Neural cell (in vitro differentiated cells): ENCODE data around the gene CHCHD3. TPM values are rescaled to one million over a fixed set of nuclear protein-coding genes. Genes with fewer than 3 reads are reported as not detected.

ENCODE experiments used
- H2AFZ ChIP-seq: fragments of 200-600, 300-800 bp; sonication (generic), shearing (Covaris generic); 2 replicates; pipeline ENCODE4 v1.6.0; 2014; ENCODE audit warnings: low read depth, mild to moderate bottlenecking, antibody characterized with exemption, low read length, moderate library complexity
- H3F3A ChIP-seq: fragments of 200-600 bp; shearing (Covaris generic); 2 replicates; pipeline ENCODE4 v1.6.1; 2016; ENCODE audit warnings: mild to moderate bottlenecking, moderate library complexity, mixed read lengths, antibody characterized with exemption, low read length; ENCODE audit not compliant: insufficient read depth, poor library complexity, severe bottlenecking
- H3K27ac ChIP-seq: fragments of 200-600, 300-800 bp; sonication (generic), shearing (Covaris generic); 2 replicates; pipeline ENCODE4 v1.5.1; 2014; ENCODE audit warnings: mild to moderate bottlenecking, low read length, moderate library complexity
- H3K27me3 ChIP-seq: fragments of 300-800, 200-600 bp; sonication (generic), shearing (Covaris generic); 2 replicates; pipeline ENCODE4 v1.6.0; 2014; ENCODE audit warnings: mild to moderate bottlenecking, low read depth, low read length, moderate library complexity; ENCODE audit not compliant: insufficient read depth
- H3K36me3 ChIP-seq: fragments of 300-800, 200-600 bp; sonication (generic), shearing (Covaris generic); 2 replicates; pipeline ENCODE4 v1.5.1; 2014; ENCODE audit warnings: mild to moderate bottlenecking, antibody characterized with exemption, low read length, moderate library complexity; ENCODE audit not compliant: insufficient read depth
- H3K4me2 ChIP-seq: fragments of 300-800, 200-600 bp; sonication (generic), shearing (Covaris generic); 2 replicates; pipeline ENCODE4 v1.6.0; 2014; ENCODE audit warnings: mild to moderate bottlenecking, low read length
- H3K4me3 ChIP-seq: fragments of 300-800, 200-600 bp; sonication (generic), shearing (Covaris generic); 2 replicates; pipeline ENCODE4 v1.5.1; 2014; ENCODE audit warnings: mild to moderate bottlenecking, low read length, moderate library complexity
- H3K79me2 ChIP-seq: fragments of 200-600 bp; shearing (Covaris generic); replicated peaks from 2 replicates; pipeline ENCODE4 v1.6.0; 2014; ENCODE audit warnings: mild to moderate bottlenecking, low read length, moderate library complexity; ENCODE audit not compliant: insufficient read depth
- H3K9ac ChIP-seq: fragments of 300-800, 200-600 bp; sonication (generic), shearing (Covaris generic); 2 replicates; pipeline ENCODE4 v1.6.1; 2016; ENCODE audit warnings: mild to moderate bottlenecking, low read length, mixed read lengths
- H3K9me2 ChIP-seq: fragments of 200-600 bp; shearing (Covaris generic); 2 replicates; pipeline ENCODE4 v1.6.1; 2016; ENCODE audit warnings: mild to moderate bottlenecking, low read length, mixed read lengths; ENCODE audit not compliant: insufficient read depth
- H3K9me3 ChIP-seq: fragments of 200-600, 300-800 bp; sonication (generic), shearing (Covaris generic); 2 replicates; pipeline ENCODE4 v1.6.1; 2016; ENCODE audit warnings: mild to moderate bottlenecking, mixed run types, low read length, moderate library complexity, mixed read lengths
- H4K20me1 ChIP-seq: fragments of 200-600 bp; shearing (Covaris generic); 2 replicates; pipeline ENCODE4 v1.6.1; 2016; ENCODE audit warnings: mild to moderate bottlenecking, mixed run types; ENCODE audit not compliant: insufficient read depth
- EP300 ChIP-seq: fragments of 450-650 bp; conservative IDR thresholded peaks from 2 replicates; pipeline ENCODE4 v1.6.1; 2014; ENCODE audit warnings: antibody characterized with exemption, mild to moderate bottlenecking, moderate library complexity; ENCODE audit not compliant: poor library complexity, severe bottlenecking
- EZH2 ChIP-seq: fragments of 200-600, 300-800 bp; shearing (Covaris generic), sonication (generic); IDR thresholded peaks from 2 replicates; pipeline ENCODE4 v1.6.1; 2014; ENCODE audit warnings: antibody characterized with exemption, low read length, borderline replicate concordance, mild to moderate bottlenecking; ENCODE audit not compliant: insufficient read depth, poor library complexity, severe bottlenecking
- MXI1 ChIP-seq: fragments of 450-650 bp; conservative IDR thresholded peaks from 2 replicates; pipeline ENCODE4 v1.6.1; 2014; ENCODE audit warnings: antibody characterized with exemption, mild to moderate bottlenecking; ENCODE audit not compliant: poor library complexity, severe bottlenecking
- POLR2AphosphoS5 ChIP-seq: IDR thresholded peaks from 2 replicates; pipeline ENCODE4 v1.6.1; 2012
- RAD21 ChIP-seq: fragments of 450-650 bp; conservative IDR thresholded peaks from 2 replicates; pipeline ENCODE4 v1.6.1; 2014; ENCODE audit warnings: antibody characterized with exemption, mild to moderate bottlenecking, moderate library complexity
- SMC3 ChIP-seq: fragments of 450-650 bp; conservative IDR thresholded peaks from 2 replicates; pipeline ENCODE4 v1.6.1; 2014; ENCODE audit warnings: antibody characterized with exemption, mild to moderate bottlenecking, moderate library complexity; ENCODE audit not compliant: poor library complexity
- TAF1 ChIP-seq: IDR thresholded peaks from 2 replicates; pipeline ENCODE4 v1.6.1; 2012; ENCODE audit warnings: low read depth
- polyA plus RNA-seq: library from polyadenylated mRNA; depleted of rRNA; stranded (reverse); fragments of >200 nt; gene quantifications from 2 replicates; pipeline ENCODE4 v1.2.3, GENCODE V29; 2014
- TF ChIP-seq, protein P1 (sequence below): fragments of 450-650 bp; IDR thresholded peaks from 2 replicates; pipeline ENCODE4 v1.5.1; 2014; ENCODE audit warnings: antibody characterized with exemption, mild to moderate bottlenecking, moderate library complexity; ENCODE audit not compliant: poor library complexity, severe bottlenecking
- TF ChIP-seq, protein P2 (sequence below): IDR thresholded peaks from 2 replicates; pipeline ENCODE4 v1.6.1; 2012; ENCODE audit warnings: borderline replicate concordance

The CHCHD3 gene
- polyA plus RNA-seq, 1 donor from 2014 or later: 89.9 TPM

DNA sequence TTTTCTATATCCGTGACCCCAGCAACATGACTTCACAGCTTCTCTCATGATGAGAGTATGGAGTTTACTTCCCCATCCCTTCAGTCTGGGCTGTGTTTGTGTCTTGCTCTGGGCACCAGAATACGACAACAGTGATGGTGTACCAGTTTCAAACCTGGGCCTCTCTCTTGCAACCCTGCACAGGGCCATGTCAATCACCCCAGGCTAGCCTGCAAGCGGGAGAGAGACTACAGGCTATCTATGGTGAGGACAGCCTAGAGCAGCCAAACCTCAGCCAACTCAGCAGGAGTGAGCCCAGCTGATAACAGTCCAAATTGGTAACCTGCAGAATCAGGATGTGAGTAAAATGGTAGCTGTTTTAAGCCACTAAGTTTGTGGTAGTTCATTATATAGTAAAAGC, 235.8 kb downstream of the CHCHD3 start:
- Histone ChIP-seq H3K27ac (no peak overlapping the region), H3K9ac (no peak overlapping the region), H3K79me2 (no peaks in the 10 kb centered on the region), H3K4me3 (no peak overlapping the region), H3K9me3 (no peaks in the 10 kb centered on the region), H3K27me3 (no peaks in the 10 kb centered on the region), H3K4me2 (no peak overlapping the region), H4K20me1 (no peaks in the 10 kb centered on the region), H3F3A (no peaks in the 10 kb centered on the region), H3K36me3 (no peaks in the 10 kb centered on the region), H2AFZ (no peak overlapping the region), H3K9me2 (no peaks in the 10 kb centered on the region)
- TF ChIP-seq EP300: no peak
- TF ChIP-seq MXI1: no peak
- TF ChIP-seq TAF1: no peak
- TF ChIP-seq POLR2AphosphoS5: no peak
- TF ChIP-seq, protein P1, sequence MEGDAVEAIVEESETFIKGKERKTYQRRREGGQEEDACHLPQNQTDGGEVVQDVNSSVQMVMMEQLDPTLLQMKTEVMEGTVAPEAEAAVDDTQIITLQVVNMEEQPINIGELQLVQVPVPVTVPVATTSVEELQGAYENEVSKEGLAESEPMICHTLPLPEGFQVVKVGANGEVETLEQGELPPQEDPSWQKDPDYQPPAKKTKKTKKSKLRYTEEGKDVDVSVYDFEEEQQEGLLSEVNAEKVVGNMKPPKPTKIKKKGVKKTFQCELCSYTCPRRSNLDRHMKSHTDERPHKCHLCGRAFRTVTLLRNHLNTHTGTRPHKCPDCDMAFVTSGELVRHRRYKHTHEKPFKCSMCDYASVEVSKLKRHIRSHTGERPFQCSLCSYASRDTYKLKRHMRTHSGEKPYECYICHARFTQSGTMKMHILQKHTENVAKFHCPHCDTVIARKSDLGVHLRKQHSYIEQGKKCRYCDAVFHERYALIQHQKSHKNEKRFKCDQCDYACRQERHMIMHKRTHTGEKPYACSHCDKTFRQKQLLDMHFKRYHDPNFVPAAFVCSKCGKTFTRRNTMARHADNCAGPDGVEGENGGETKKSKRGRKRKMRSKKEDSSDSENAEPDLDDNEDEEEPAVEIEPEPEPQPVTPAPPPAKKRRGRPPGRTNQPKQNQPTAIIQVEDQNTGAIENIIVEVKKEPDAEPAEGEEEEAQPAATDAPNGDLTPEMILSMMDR: no peak
- TF ChIP-seq, protein P2, sequence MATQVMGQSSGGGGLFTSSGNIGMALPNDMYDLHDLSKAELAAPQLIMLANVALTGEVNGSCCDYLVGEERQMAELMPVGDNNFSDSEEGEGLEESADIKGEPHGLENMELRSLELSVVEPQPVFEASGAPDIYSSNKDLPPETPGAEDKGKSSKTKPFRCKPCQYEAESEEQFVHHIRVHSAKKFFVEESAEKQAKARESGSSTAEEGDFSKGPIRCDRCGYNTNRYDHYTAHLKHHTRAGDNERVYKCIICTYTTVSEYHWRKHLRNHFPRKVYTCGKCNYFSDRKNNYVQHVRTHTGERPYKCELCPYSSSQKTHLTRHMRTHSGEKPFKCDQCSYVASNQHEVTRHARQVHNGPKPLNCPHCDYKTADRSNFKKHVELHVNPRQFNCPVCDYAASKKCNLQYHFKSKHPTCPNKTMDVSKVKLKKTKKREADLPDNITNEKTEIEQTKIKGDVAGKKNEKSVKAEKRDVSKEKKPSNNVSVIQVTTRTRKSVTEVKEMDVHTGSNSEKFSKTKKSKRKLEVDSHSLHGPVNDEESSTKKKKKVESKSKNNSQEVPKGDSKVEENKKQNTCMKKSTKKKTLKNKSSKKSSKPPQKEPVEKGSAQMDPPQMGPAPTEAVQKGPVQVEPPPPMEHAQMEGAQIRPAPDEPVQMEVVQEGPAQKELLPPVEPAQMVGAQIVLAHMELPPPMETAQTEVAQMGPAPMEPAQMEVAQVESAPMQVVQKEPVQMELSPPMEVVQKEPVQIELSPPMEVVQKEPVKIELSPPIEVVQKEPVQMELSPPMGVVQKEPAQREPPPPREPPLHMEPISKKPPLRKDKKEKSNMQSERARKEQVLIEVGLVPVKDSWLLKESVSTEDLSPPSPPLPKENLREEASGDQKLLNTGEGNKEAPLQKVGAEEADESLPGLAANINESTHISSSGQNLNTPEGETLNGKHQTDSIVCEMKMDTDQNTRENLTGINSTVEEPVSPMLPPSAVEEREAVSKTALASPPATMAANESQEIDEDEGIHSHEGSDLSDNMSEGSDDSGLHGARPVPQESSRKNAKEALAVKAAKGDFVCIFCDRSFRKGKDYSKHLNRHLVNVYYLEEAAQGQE: no peak
- no peak for TF ChIP-seq EZH2
- TF ChIP-seq RAD21: no peak

- no peaks in the 10 kb centered on the region for H4K20me1 ChIP-seq
- H3K4me3 ChIP-seq: no peak overlapping the region
- no peaks in the 10 kb centered on the region for H3K79me2 ChIP-seq
- H3F3A ChIP-seq: no peaks in the 10 kb centered on the region
- no peak overlapping the region for H3K9ac ChIP-seq
- no peak overlapping the region for H2AFZ ChIP-seq
- H3K4me2 ChIP-seq: no peak overlapping the region
- H3K36me3 ChIP-seq: no peaks in the 10 kb centered on the region
- TF ChIP-seq TAF1: no peak
- no peak for TF ChIP-seq RAD21
- no peak for TF ChIP-seq MXI1
- no peak for TF ChIP-seq EZH2
- TF ChIP-seq POLR2AphosphoS5: no peak
- no peak for TF ChIP-seq SMC3
- no peak overlapping the region for H3K27ac ChIP-seq
- H3K27me3 ChIP-seq: no peaks in the 10 kb centered on the region
- H3K9me2 ChIP-seq: no peaks in the 10 kb centered on the region
- no peaks in the 10 kb centered on the region for H3K9me3 ChIP-seq
Measured at GRCh38 chr7:132842478-132842877, 239.4 kb downstream of the CHCHD3 start.

DNA sequence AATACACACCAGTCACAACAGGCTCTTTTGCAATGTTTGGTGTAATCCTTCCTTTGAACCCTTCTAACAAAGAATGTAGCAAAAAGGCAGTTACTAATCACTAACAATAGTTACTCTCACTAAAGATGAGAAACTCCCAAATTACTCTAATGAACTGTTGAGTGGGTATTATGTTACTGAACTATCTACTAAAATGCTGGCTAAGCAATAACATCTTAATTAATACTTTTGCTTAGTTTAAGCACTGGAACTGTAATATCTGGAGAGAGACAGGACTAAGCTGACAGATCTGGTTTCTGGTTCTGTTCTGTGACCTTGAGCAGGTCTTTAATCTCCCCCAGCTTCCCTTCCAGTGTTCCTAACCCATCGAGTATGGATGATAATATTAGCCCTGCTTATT, 241.7 kb downstream of the CHCHD3 start:
- no peaks in the 10 kb centered on the region for H3K9me3 ChIP-seq
- H3K9ac ChIP-seq: no peak overlapping the region
- H3K36me3 ChIP-seq: no peaks in the 10 kb centered on the region
- H3K27me3 ChIP-seq: no peaks in the 10 kb centered on the region
- H3K4me2 ChIP-seq: no peak overlapping the region
- H3K79me2 ChIP-seq: no peaks in the 10 kb centered on the region
- H2AFZ ChIP-seq: no peak overlapping the region
- no peaks in the 10 kb centered on the region for H3F3A ChIP-seq
- H3K4me3 ChIP-seq: no peak overlapping the region
- no peak overlapping the region for H3K27ac ChIP-seq
- TF ChIP-seq EZH2 (no peak), RAD21 (no peak), EP300 (no peak), TAF1 (no peak), MXI1 (no peak), POLR2AphosphoS5 (no peak), SMC3 (no peak)
- TF ChIP-seq, protein P1: no peak
- TF ChIP-seq, protein P2: no peak
- H4K20me1 ChIP-seq: no peaks in the 10 kb centered on the region
- no peaks in the 10 kb centered on the region for H3K9me2 ChIP-seq
